ENCODE data around the gene KLRF1. TPM values are rescaled to one million over a fixed set of nuclear protein-coding genes. Genes with fewer than 3 reads are reported as not detected.

Gene KLRF1
- total and polyA plus RNA-seq, 2 donors (not counting 1 experiment from before 2014, with no cell fraction given), result 1.0 to 1.7 TPM

- peak overlapping the region; percentile 6 to 45 for H3K27ac ChIP-seq (ENCODE audit: low read length in 2 of 2)
- intact Hi-C loops (cut with micrococcal nuclease), result loop anchor here (1.0 to 5.0 kb wide), 2 partner anchors 75 to 177 kb away; partner anchors contain the start of gene CLEC2B
- DNase-seq, result peak; percentile 41
These were observed 32.7 kb upstream of the KLRF1 start for GRCh38 chr12:9794484-9795093.

More at GRCh38 chr12:9794484-9795093, 32.7 kb upstream of the KLRF1 start:
- no peak overlapping the region for H2AFZ ChIP-seq (ENCODE audit: insufficient read depth, low read depth, low read length, poor library complexity, severe bottlenecking)
- H3K36me3 ChIP-seq (replicated peaks in 1 of 2; ENCODE audit: control extremely low read depth in 1 of 2, control insufficient read depth in 1 of 2, extremely low read depth in 1 of 2, insufficient read depth in 2 of 2, low read length in 1 of 2), result no peaks in the 10 kb centered on the region
- peak overlapping the region in 4 of 5 experiments; percentile 18 to 50 (median 36) for H3K4me3 ChIP-seq (ENCODE audit: control extremely low read depth in 1 of 5, extremely low read depth in 1 of 5, insufficient read depth in 1 of 5, low read depth in 2 of 5, low read length in 4 of 5)
- WGBS (ENCODE audit: insufficient coverage), result no CpG with 5 or more reads among the region's 2 CpGs
- ATAC-seq (ENCODE audit: low read depth), result no peak
- peak overlapping the region; percentile 64 for H3K4me2 ChIP-seq (replicated peaks; ENCODE audit: low read depth, low read length, poor library complexity, severe bottlenecking)
- Mint-ChIP-seq H3K27ac (peak overlapping the region; percentile 4), H3K9me3 (ENCODE audit: insufficient read depth) (peaks cover 3% of the 10 kb centered on the region), H3K4me1 (peaks cover 54% of the 10 kb centered on the region), H3K4me3 (peak overlapping the region; percentile 50), H3K27me3 (no peaks in the 10 kb centered on the region)
- H3K79me2 ChIP-seq (ENCODE audit: control insufficient read depth, insufficient read depth, low read length), result peaks cover 26% of the 10 kb centered on the region
- H3K27me3 ChIP-seq (replicated peaks in 1 of 4; ENCODE audit: control extremely low read depth in 1 of 4, control insufficient read depth in 3 of 4, insufficient read depth in 4 of 4, low read length in 3 of 4), result no peaks in the 10 kb centered on the region
- H3K9ac ChIP-seq (ENCODE audit: low read length), result peak overlapping the region; percentile 27
- ChIA-PET CTCF (interaction anchor here (1.3 to 10.7 kb wide), 4 partner anchors 42 to 463 kb away, joined by 4 to 629 read pairs (median 5); partner anchors contain the start of gene CD69), POLR2A (no interaction called here)
- peaks cover 0 to 5% (median 4%) of the 10 kb centered on the region in 3 donors for H3K9me3 ChIP-seq (ENCODE audit: control extremely low read depth in 1 of 3, control insufficient read depth in 2 of 3, insufficient read depth in 1 of 3, low read length in 2 of 3)
- H3K4me1 ChIP-seq (ENCODE audit: control insufficient read depth in 2 of 2, insufficient read depth in 2 of 2, low read length in 2 of 2), result peaks cover 31 to 43% of the 10 kb centered on the region in 2 donors
- H4K20me1 ChIP-seq (ENCODE audit: control insufficient read depth, insufficient read depth, low read length, poor library complexity, severe bottlenecking), result no peaks in the 10 kb centered on the region
- TF ChIP-seq EZH2 (IDR thresholded peaks at IDR 0.05; ENCODE audit: borderline replicate concordance, insufficient read depth, low read depth, low read length, poor library complexity, severe bottlenecking) (no peak), CTCF (IDR thresholded peaks at IDR 0.05) (no peak)

All from B cell (primary cell).